GM23338 (cell line): ENCODE measurements around the gene STAT6. TPM values are rescaled to one million over a fixed set of nuclear protein-coding genes. Genes with fewer than 3 reads are reported as not detected.

Experiments
- ATAC-seq: fragments of 200-7000 bp; cut with Tn5 transposase; 3 replicates; pipeline ENCODE4 v1.9.1; 2020
- DNase-seq: peaks from one replicate; pipeline ENCODE4 v3.0.0-alpha.2; 2015; ENCODE audit warnings: low spot score
- H2AFZ ChIP-seq: fragments of 200-600 bp; sonication (generic); 2 replicates; pipeline ENCODE4 v1.8.0; 2016; ENCODE audit warnings: antibody characterized with exemption, mild to moderate bottlenecking, moderate library complexity
- H3F3A ChIP-seq: fragments of 200-600 bp; sonication (generic); replicated peaks from 2 replicates; pipeline ENCODE4 v1.8.0; 2017; ENCODE audit warnings: antibody characterized with exemption, mixed run types, low read depth
- H3K27ac ChIP-seq: fragments of 200-600 bp; sonication (generic); 2 replicates; pipeline ENCODE4 v1.6.1; 2016; ENCODE audit warnings: low read depth
- H3K27me3 ChIP-seq: fragments of 200-600 bp; sonication (generic); 2 replicates; pipeline ENCODE4 v1.8.0; 2016; ENCODE audit warnings: mild to moderate bottlenecking, mixed run types, moderate library complexity; ENCODE audit not compliant: insufficient read depth
- H3K36me3 ChIP-seq: fragments of 200-600 bp; sonication (generic); 2 replicates; pipeline ENCODE4 v1.8.0; 2016; ENCODE audit warnings: mild to moderate bottlenecking; ENCODE audit not compliant: insufficient read depth
- H3K4me1 ChIP-seq: fragments of 200-600 bp; sonication (generic); 2 replicates; pipeline ENCODE4 v1.8.0; 2016; ENCODE audit warnings: mild to moderate bottlenecking, moderate library complexity; ENCODE audit not compliant: insufficient read depth
- H3K4me2 ChIP-seq: fragments of 200-600 bp; sonication (generic); 2 replicates; pipeline ENCODE4 v1.7.1; 2017; ENCODE audit warnings: mixed run types
- H3K4me3 ChIP-seq: fragments of 200-600 bp; sonication (generic); 2 replicates; pipeline ENCODE4 v1.6.1; 2016; ENCODE audit warnings: mixed run types
- H3K79me2 ChIP-seq: fragments of 200-600 bp; sonication (generic); replicated peaks from 2 replicates; pipeline ENCODE4 v1.8.0; 2017; ENCODE audit warnings: mild to moderate bottlenecking; ENCODE audit not compliant: insufficient read depth
- H3K9me2 ChIP-seq: fragments of 200-600 bp; sonication (generic); 2 replicates; pipeline ENCODE4 v1.8.0; 2017; ENCODE audit not compliant: insufficient read depth
- H4K20me1 ChIP-seq: fragments of 200-600 bp; sonication (generic); replicated peaks from 2 replicates; pipeline ENCODE4 v1.8.0; 2017; ENCODE audit warnings: mild to moderate bottlenecking; ENCODE audit not compliant: insufficient read depth
- H3K27ac Mint-ChIP-seq: 2 replicates; pipeline ENCODE4 v1.8.0; 2020; ENCODE audit warnings: inconsistent platforms, mild to moderate bottlenecking, moderate library complexity, mixed read lengths
- H3K27me3 Mint-ChIP-seq: 3 replicates; pipeline ENCODE4 v1.8.0; 2022; ENCODE audit warnings: low read depth, mild to moderate bottlenecking, moderate library complexity, mixed read lengths, inconsistent platforms; ENCODE audit not compliant: insufficient read depth, poor library complexity
- H3K36me3 Mint-ChIP-seq: 3 replicates; pipeline ENCODE4 v1.8.0; 2021; ENCODE audit warnings: low read depth, mild to moderate bottlenecking, inconsistent platforms, moderate library complexity, mixed read lengths
- H3K4me1 Mint-ChIP-seq: 3 replicates; pipeline ENCODE4 v1.8.0; 2020; ENCODE audit warnings: mild to moderate bottlenecking, inconsistent platforms, mixed read lengths
- H3K4me3 Mint-ChIP-seq: 3 replicates; pipeline ENCODE4 v1.8.0; 2021; ENCODE audit warnings: moderate library complexity, mild to moderate bottlenecking, inconsistent platforms, mixed read lengths
- H3K9me3 Mint-ChIP-seq: 3 replicates; pipeline ENCODE4 v1.8.0; 2020; ENCODE audit warnings: moderate library complexity, mild to moderate bottlenecking, inconsistent platforms, mixed read lengths
- EZH2 ChIP-seq: fragments of 200-600 bp; sonication (generic); IDR thresholded peaks from one replicate; pipeline ENCODE4 v1.8.0; 2017; ENCODE audit warnings: antibody characterized with exemption, mild to moderate bottlenecking, low read depth; ENCODE audit not compliant: unreplicated experiment
- JUNB ChIP-seq: IDR thresholded peaks from one replicate; pipeline ENCODE4 v1.6.1; 2016; ENCODE audit warnings: antibody characterized with exemption; ENCODE audit not compliant: unreplicated experiment
- POLR2AphosphoS5 ChIP-seq: IDR thresholded peaks from 2 replicates; pipeline ENCODE4 v1.6.1; 2016; ENCODE audit warnings: antibody characterized with exemption, low read depth
- ZNF114 ChIP-seq: fragments of 250-450 bp; sonication (Bioruptor Pico); IDR thresholded peaks from 2 replicates; pipeline ENCODE4 v1.5.0; 2020; ENCODE audit warnings: mild to moderate bottlenecking, moderate library complexity
- ZNF331 ChIP-seq: fragments of 250-450 bp; sonication (Bioruptor Pico); IDR thresholded peaks from 2 replicates; pipeline ENCODE4 v1.5.0; 2020; ENCODE audit warnings: low read depth, mild to moderate bottlenecking, moderate library complexity
- polyA plus RNA-seq: library from polyadenylated mRNA; unstranded; fragments of >200 nt; fragmentation: Nextera tagmentation; extraction: Ambion mirVana; gene quantifications from 2 replicates; pipeline ENCODE4 v1.2.1, GENCODE V29; 2016
- total RNA-seq: library from RNA; depleted of rRNA; stranded (reverse); fragments of >200 nt; shearing (Covaris generic); gene quantifications from 2 replicates; pipeline ENCODE4 v1.2.3, GENCODE V29; 2014
- TF ChIP-seq, protein P1 (sequence below): IDR thresholded peaks from one replicate; pipeline ENCODE4 v1.6.1; 2018; ENCODE audit warnings: antibody characterized with exemption; ENCODE audit not compliant: unreplicated experiment
- TF ChIP-seq, protein P2 (sequence below): IDR thresholded peaks from 2 replicates; pipeline ENCODE4 v1.6.1; 2016; ENCODE audit warnings: antibody characterized with exemption

STAT6 gene
- total and polyA plus RNA-seq, 2 experiments from 2014 or later = 14.3 to 28.1 TPM

GRCh38 chr12:57049890-57050289 lies 61.3 kb downstream of the STAT6 start, which contains the start of gene MYO1A:
Gene MYO1A, minus strand, starts transcription at chr12:57050129. Its CDS starts 1,806 bp downstream, at chr12:57048323.
- Mint-ChIP-seq H3K36me3 (peaks cover 9% of the 10 kb centered on the region; the same call in 2 of the 3 replicates), H3K27me3 (no peaks in the 10 kb centered on the region), H3K9me3 (no peaks in the 10 kb centered on the region), H3K27ac (no peak within 1 kb of the TSS), H3K4me1 (peaks cover 2% of the 10 kb centered on the region; the same call in 1 of the 3 replicates), H3K4me3 (no peak within 1 kb of the TSS)
- no peaks in the 10 kb centered on the region for H3K36me3 ChIP-seq
- no peaks in the 10 kb centered on the region for H3K4me1 ChIP-seq
- no peaks in the 10 kb centered on the region; the same call in 1 of the 2 replicates for H3K9me2 ChIP-seq
- H3K4me3 ChIP-seq = no peak within 1 kb of the TSS
- TF ChIP-seq, protein P1, sequence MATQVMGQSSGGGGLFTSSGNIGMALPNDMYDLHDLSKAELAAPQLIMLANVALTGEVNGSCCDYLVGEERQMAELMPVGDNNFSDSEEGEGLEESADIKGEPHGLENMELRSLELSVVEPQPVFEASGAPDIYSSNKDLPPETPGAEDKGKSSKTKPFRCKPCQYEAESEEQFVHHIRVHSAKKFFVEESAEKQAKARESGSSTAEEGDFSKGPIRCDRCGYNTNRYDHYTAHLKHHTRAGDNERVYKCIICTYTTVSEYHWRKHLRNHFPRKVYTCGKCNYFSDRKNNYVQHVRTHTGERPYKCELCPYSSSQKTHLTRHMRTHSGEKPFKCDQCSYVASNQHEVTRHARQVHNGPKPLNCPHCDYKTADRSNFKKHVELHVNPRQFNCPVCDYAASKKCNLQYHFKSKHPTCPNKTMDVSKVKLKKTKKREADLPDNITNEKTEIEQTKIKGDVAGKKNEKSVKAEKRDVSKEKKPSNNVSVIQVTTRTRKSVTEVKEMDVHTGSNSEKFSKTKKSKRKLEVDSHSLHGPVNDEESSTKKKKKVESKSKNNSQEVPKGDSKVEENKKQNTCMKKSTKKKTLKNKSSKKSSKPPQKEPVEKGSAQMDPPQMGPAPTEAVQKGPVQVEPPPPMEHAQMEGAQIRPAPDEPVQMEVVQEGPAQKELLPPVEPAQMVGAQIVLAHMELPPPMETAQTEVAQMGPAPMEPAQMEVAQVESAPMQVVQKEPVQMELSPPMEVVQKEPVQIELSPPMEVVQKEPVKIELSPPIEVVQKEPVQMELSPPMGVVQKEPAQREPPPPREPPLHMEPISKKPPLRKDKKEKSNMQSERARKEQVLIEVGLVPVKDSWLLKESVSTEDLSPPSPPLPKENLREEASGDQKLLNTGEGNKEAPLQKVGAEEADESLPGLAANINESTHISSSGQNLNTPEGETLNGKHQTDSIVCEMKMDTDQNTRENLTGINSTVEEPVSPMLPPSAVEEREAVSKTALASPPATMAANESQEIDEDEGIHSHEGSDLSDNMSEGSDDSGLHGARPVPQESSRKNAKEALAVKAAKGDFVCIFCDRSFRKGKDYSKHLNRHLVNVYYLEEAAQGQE = peak; percentile 83
- TF ChIP-seq ZNF331 (CRISPR knock-in tag) = no peak
- DNase-seq (peak; percentile 43), ATAC-seq (peak; percentile 67)
- no peaks in the 10 kb centered on the region for H3K27me3 ChIP-seq
- H4K20me1 ChIP-seq = no peaks in the 10 kb centered on the region
- no peaks in the 10 kb centered on the region for H3K79me2 ChIP-seq
- H3K4me2 ChIP-seq = no peak within 1 kb of the TSS
- H2AFZ ChIP-seq = no peak within 1 kb of the TSS
- H3K27ac ChIP-seq = no peak within 1 kb of the TSS
- H3F3A ChIP-seq = 0 out of 2 replicates have a peak, but pooled peaks cover 2% of the 10 kb centered on the region

DNA sequence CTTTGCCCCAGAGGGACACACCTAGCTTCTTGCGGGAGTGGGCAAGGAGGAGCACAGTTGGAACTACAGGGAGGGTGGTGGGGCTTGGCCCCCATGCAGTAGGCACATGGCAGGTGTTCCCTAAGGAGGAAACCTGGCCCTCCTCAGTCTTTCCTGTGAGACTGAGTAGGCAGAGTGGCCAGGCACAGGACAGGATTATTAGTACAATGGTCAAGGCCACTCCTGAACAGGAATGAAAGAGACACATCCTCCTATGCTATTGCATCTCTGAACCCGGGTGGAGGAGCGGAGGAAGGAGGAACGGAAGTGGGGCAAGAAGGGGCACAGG lies 62.1 kb downstream of the STAT6 start:
- no peaks in the 10 kb centered on the region for H3K27me3 ChIP-seq

More for the DNA sequence above, 62.1 kb downstream of the STAT6 start:
- Histone ChIP-seq H3K9me2 (no peaks in the 10 kb centered on the region; the same call in 1 of the 2 replicates), H3K4me3 (no peak overlapping the region), H3K79me2 (no peaks in the 10 kb centered on the region), H3K4me2 (no peak overlapping the region), H3F3A (0 out of 2 replicates have a peak, but pooled peaks cover 2% of the 10 kb centered on the region), H3K36me3 (no peaks in the 10 kb centered on the region), H4K20me1 (no peaks in the 10 kb centered on the region), H3K27ac (no peak overlapping the region), H2AFZ (no peak overlapping the region), H3K4me1 (no peaks in the 10 kb centered on the region)
- DNase-seq (no peak), ATAC-seq (no peak)
- no peak for TF ChIP-seq POLR2AphosphoS5
- TF ChIP-seq, protein P2, sequence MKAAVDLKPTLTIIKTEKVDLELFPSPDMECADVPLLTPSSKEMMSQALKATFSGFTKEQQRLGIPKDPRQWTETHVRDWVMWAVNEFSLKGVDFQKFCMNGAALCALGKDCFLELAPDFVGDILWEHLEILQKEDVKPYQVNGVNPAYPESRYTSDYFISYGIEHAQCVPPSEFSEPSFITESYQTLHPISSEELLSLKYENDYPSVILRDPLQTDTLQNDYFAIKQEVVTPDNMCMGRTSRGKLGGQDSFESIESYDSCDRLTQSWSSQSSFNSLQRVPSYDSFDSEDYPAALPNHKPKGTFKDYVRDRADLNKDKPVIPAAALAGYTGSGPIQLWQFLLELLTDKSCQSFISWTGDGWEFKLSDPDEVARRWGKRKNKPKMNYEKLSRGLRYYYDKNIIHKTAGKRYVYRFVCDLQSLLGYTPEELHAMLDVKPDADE = no peak
- no peak for TF ChIP-seq ZNF114 (CRISPR knock-in tag)
- no peak for TF ChIP-seq JUNB
- no peak for TF ChIP-seq EZH2
- H3K9me3 Mint-ChIP-seq = no peaks in the 10 kb centered on the region
- no peak overlapping the region for H3K27ac Mint-ChIP-seq
- H3K4me1 Mint-ChIP-seq = peaks cover 2% of the 10 kb centered on the region; the same call in 1 of the 3 replicates
- H3K36me3 Mint-ChIP-seq = peaks cover 6% of the 10 kb centered on the region; the same call in 2 of the 3 replicates
- H3K27me3 Mint-ChIP-seq = no peaks in the 10 kb centered on the region
- no peak overlapping the region for H3K4me3 Mint-ChIP-seq
